ENCODE results near the gene TICAM2.

DNA sequence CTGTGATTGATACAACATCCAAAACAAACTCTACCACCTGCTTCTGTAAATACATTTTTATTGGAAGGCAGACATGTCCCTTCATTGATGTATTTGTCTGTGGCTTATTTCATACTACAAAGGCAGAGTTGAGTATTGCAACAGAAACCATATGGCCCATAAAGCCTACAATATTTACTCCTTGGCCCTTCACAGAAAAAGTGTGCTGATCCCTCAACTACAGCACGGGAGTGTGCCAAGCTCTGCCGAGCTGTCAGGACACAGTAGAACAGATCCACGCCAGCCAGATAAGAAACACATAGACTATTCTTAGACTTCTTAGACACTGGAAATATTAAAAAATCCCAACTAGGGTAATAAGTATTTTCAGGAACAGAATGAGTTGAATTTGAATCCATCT lies 13.2 kb downstream of the TICAM2 start:
- TF ChIP-seq, protein P1, sequence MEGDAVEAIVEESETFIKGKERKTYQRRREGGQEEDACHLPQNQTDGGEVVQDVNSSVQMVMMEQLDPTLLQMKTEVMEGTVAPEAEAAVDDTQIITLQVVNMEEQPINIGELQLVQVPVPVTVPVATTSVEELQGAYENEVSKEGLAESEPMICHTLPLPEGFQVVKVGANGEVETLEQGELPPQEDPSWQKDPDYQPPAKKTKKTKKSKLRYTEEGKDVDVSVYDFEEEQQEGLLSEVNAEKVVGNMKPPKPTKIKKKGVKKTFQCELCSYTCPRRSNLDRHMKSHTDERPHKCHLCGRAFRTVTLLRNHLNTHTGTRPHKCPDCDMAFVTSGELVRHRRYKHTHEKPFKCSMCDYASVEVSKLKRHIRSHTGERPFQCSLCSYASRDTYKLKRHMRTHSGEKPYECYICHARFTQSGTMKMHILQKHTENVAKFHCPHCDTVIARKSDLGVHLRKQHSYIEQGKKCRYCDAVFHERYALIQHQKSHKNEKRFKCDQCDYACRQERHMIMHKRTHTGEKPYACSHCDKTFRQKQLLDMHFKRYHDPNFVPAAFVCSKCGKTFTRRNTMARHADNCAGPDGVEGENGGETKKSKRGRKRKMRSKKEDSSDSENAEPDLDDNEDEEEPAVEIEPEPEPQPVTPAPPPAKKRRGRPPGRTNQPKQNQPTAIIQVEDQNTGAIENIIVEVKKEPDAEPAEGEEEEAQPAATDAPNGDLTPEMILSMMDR (IDR thresholded peaks at IDR 0.05; ENCODE audit: low read depth, low read length): no peak
- no peak for TF ChIP-seq POLR2A (IDR thresholded peaks at IDR 0.05; ENCODE audit: extremely low read depth, insufficient read length)
- no peak for TF ChIP-seq MYC (IDR thresholded peaks at IDR 0.05; ENCODE audit: low read depth, low read length)
- TF ChIP-seq, protein P2, sequence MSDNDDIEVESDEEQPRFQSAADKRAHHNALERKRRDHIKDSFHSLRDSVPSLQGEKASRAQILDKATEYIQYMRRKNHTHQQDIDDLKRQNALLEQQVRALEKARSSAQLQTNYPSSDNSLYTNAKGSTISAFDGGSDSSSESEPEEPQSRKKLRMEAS (IDR thresholded peaks at IDR 0.05; ENCODE audit: low read depth, low read length): no peak
